Endothelial cell of umbilical vein (primary cell): Measurements from ENCODE around the gene SLC49A4. TPM values are rescaled to one million over a fixed set of nuclear protein-coding genes. Genes with fewer than 3 reads are reported as not detected.

Experiments
- BruUV-seq: library from RNA; stranded (reverse); fragments of 400-500 nt; replicated peaks from 2 replicates; lab custom pipeline; 2021; lab: Mats Ljungman, UMichigan
- CTCF ChIA-PET: fragments of 300-600, 350-600 bp; sonication (Branson Sonifier 250); formaldehyde crosslinking; loops from one replicate; lab custom pipeline; 2021; ENCODE audit warnings: antibody characterized with exemption, inconsistent platforms; lab: Charles Lee
- POLR2A ChIA-PET: fragments of 300-600, 350-600 bp; sonication (Branson Sonifier 250); formaldehyde crosslinking; loops from one replicate; lab custom pipeline; 2021; ENCODE audit warnings: antibody characterized with exemption, inconsistent platforms; lab: Charles Lee
- DNase-seq: peaks from one replicate; pipeline ENCODE4 v3.0.0-alpha.2; 2011; ENCODE audit warnings: low read depth, low spot score
- FAIRE-seq: peaks from 2 replicates; lab custom pipeline; 2011; peaks lifted over from hg19 to GRCh38; lab: Jason Lieb, UNC
- H2AFZ ChIP-seq: 2 replicates; pipeline ENCODE4 v1.6.0; 2012; ENCODE audit warnings: low read depth, low read length, control low read depth, inconsistent platforms
- H3K27ac ChIP-seq: 2 replicates; pipeline ENCODE4 v1.5.1; 2011; ENCODE audit warnings: low read depth, mild to moderate bottlenecking, control low read depth, low read length, moderate library complexity; ENCODE audit not compliant: insufficient read depth
- H3K27me3 ChIP-seq, 2 experiments: 2 replicates each; pipeline versions ENCODE4 v1.6.0 to v1.6.1; 2011; ENCODE audit warnings: low read length in 2 of 2, mixed read lengths in 1 of 2; ENCODE audit not compliant: control insufficient read depth in 2 of 2, insufficient read depth in 2 of 2
- H3K36me3 ChIP-seq, 2 experiments: 2 replicates in 1 of 2; 3 replicates in 1 of 2; pipeline ENCODE4 v1.5.1; 2011; ENCODE audit warnings: low read length in 2 of 2, mild to moderate bottlenecking in 1 of 2, moderate library complexity in 1 of 2; ENCODE audit not compliant: control insufficient read depth in 2 of 2, insufficient read depth in 2 of 2; ENCODE audit errors: extremely low read depth in 1 of 2
- H3K4me1 ChIP-seq: 3 replicates; pipeline ENCODE4 v1.5.1; 2011; ENCODE audit warnings: mild to moderate bottlenecking, low read length; ENCODE audit not compliant: control insufficient read depth, insufficient read depth; ENCODE audit errors: extremely low read depth
- H3K4me2 ChIP-seq: 2 replicates; pipeline ENCODE4 v1.6.1; 2011; ENCODE audit warnings: low read length, control low read depth, mixed read lengths; ENCODE audit not compliant: insufficient read depth
- H3K4me3 ChIP-seq, 3 experiments: fragments of 200-600 bp in 1 of 3; sonication (generic), shearing (Covaris generic) in 1 of 3; replicated peaks in 1 of 3; 2 replicates each; pipeline ENCODE4 v1.5.1; 2011 to 2016; ENCODE audit warnings: control low read depth in 3 of 3, low read length in 3 of 3, mild to moderate bottlenecking in 2 of 3, inconsistent platforms in 1 of 3, low read depth in 1 of 3, moderate library complexity in 1 of 3; ENCODE audit not compliant: insufficient read depth in 1 of 3
- H3K79me2 ChIP-seq: 2 replicates; pipeline ENCODE4 v1.6.0; 2012; ENCODE audit warnings: low read length, inconsistent platforms; ENCODE audit not compliant: control insufficient read depth, insufficient read depth
- H3K9ac ChIP-seq: replicated peaks from 2 replicates; pipeline ENCODE3; 2011; ENCODE audit warnings: low read length, control low read depth; ENCODE audit not compliant: insufficient read depth; ENCODE audit errors: extremely low read depth
- H3K9me1 ChIP-seq: replicated peaks from 3 replicates; pipeline ENCODE4 v1.6.0; 2011; ENCODE audit warnings: mild to moderate bottlenecking, low read length; ENCODE audit not compliant: control insufficient read depth, insufficient read depth; ENCODE audit errors: extremely low read depth
- H3K9me3 ChIP-seq: replicated peaks from 2 replicates; pipeline ENCODE4 v1.5.1; 2012; ENCODE audit warnings: low read length, inconsistent platforms; ENCODE audit not compliant: control insufficient read depth, insufficient read depth
- H4K20me1 ChIP-seq: replicated peaks from 2 replicates; pipeline ENCODE3; 2011; ENCODE audit warnings: mild to moderate bottlenecking, low read length; ENCODE audit not compliant: control insufficient read depth, insufficient read depth; ENCODE audit errors: extremely low read depth
- EZH2 ChIP-seq: IDR thresholded peaks from 2 replicates; pipeline ENCODE4 v1.6.1; 2012; ENCODE audit warnings: borderline replicate concordance, low read depth, mild to moderate bottlenecking, moderate library complexity, low read length, inconsistent platforms; ENCODE audit not compliant: severe bottlenecking
- FOS ChIP-seq: IDR thresholded peaks from 2 replicates; pipeline ENCODE4 v1.6.1; 2011; ENCODE audit warnings: mild to moderate bottlenecking, low read length, moderate library complexity, borderline replicate concordance; ENCODE audit not compliant: insufficient read depth
- GATA2 ChIP-seq: IDR thresholded peaks from 2 replicates; pipeline ENCODE4 v1.7.0; 2011; ENCODE audit warnings: low read depth, mild to moderate bottlenecking, moderate library complexity, mixed read lengths, low read length; ENCODE audit not compliant: insufficient read length, insufficient read depth
- JUN ChIP-seq: IDR thresholded peaks from 2 replicates; pipeline ENCODE4 v1.6.1; 2011; ENCODE audit warnings: borderline replicate concordance, low read depth; ENCODE audit not compliant: insufficient read length, insufficient read depth
- MYC ChIP-seq: IDR thresholded peaks from one replicate; pipeline ENCODE4 v1.6.1; 2011; ENCODE audit warnings: mild to moderate bottlenecking, low read depth, low read length
- POLR2A ChIP-seq: IDR thresholded peaks from 2 replicates; pipeline ENCODE4 v1.6.1; 2012; ENCODE audit warnings: low read depth, mild to moderate bottlenecking, control low read depth, low read length
- POLR2AphosphoS5 ChIP-seq: IDR thresholded peaks from 2 replicates; pipeline ENCODE4 v1.6.1; 2012; ENCODE audit warnings: low read depth, mild to moderate bottlenecking, control low read depth, low read length, moderate library complexity; ENCODE audit not compliant: insufficient read depth
- dilution Hi-C: fragments of 300-500 bp; cut with MboI; formaldehyde crosslinking; loops from one replicate; pipeline ENCODE4 v1.15.0; 2019; ENCODE audit warnings: low sequenced_read_pairs; ENCODE audit not compliant: extremely low pct_ligation_motif_present
- intact Hi-C: fragments of 100-400 bp; cut with micrococcal nuclease; formaldehyde crosslinking; loops from one replicate; pipeline ENCODE4 v1.10.0; 2022
- polyA plus RNA-seq, 4 experiments: library from polyadenylated mRNA; depleted of rRNA in 3 of 4; stranded (reverse) in 3 of 4; unstranded in 1 of 4; fragments of >200 nt; gene quantifications; 2 replicates each; pipeline versions ENCODE4 v1.2.1 to v1.2.3, GENCODE V29; 2011 to 2012; ENCODE audit warnings: missing spikeins in 1 of 4
- total RNA-seq: library from RNA; stranded (reverse); gene quantifications from 2 replicates; pipeline ENCODE4 v1.2.3, GENCODE V29; 2021
- TF ChIP-seq, protein P1 (sequence below), 2 donors: IDR thresholded peaks; 1 replicate in 1 of 2; 2 replicates in 1 of 2; pipeline ENCODE4 v1.5.1; 2011; ENCODE audit warnings: low read length in 2 of 2, mild to moderate bottlenecking in 2 of 2, moderate library complexity in 2 of 2, control low read depth in 1 of 2, inconsistent platforms in 1 of 2, low read depth in 1 of 2; ENCODE audit not compliant: insufficient read depth in 1 of 2; ENCODE audit errors: extremely low read depth in 1 of 2
- TF ChIP-seq, protein P2 (sequence below): IDR thresholded peaks from 2 replicates; pipeline ENCODE4 v1.6.1; 2011; ENCODE audit not compliant: insufficient read depth, insufficient read length

Gene SLC49A4
- total and polyA plus RNA-seq, 2 donors (not counting 3 experiments of a cell fraction or from before 2014, with no cell fraction given), result 10.9 to 11.6 TPM

DNA sequence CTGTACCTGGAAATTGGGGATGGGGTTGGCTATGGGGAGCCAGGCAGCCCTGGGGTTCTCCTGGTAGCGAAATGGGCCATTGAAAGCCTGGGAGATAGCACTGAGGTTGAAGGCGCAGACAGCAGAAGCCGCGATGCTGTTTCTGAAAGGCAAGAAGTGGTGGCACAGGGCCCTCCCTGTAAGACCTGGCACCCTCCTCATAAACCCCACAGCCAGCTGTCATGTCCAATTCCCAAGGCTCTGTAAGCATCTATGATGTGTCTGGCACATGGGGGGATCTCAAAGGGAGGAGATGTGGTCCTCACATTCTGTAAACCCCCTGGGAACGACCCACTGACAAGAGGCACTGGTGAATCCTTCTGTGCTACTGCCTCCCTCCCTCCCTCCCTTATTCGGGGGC is 128.7 kb downstream of the SLC49A4 start:
- H3K4me2 ChIP-seq, result no peak overlapping the region
- dilution Hi-C loops, result no loop called here
- H4K20me1 ChIP-seq, result no peaks in the 10 kb centered on the region
- no peaks in the 10 kb centered on the region for H3K9me1 ChIP-seq
- H3K27ac ChIP-seq, result no peak overlapping the region
- DNase-seq (no peak), FAIRE-seq (no peak)
- intact Hi-C loops, result no loop called here
- POLR2A ChIA-PET, result no interaction called here
- H3K79me2 ChIP-seq, result no peaks in the 10 kb centered on the region
- CTCF ChIA-PET, result no interaction called here
- no peak overlapping the region for H3K4me3 ChIP-seq
- H3K27me3 ChIP-seq, result peaks cover 24 to 29% of the 10 kb centered on the region in 2 experiments
- no peaks in the 10 kb centered on the region for H3K36me3 ChIP-seq
- TF ChIP-seq EZH2, result no peak
- TF ChIP-seq, protein P1, sequence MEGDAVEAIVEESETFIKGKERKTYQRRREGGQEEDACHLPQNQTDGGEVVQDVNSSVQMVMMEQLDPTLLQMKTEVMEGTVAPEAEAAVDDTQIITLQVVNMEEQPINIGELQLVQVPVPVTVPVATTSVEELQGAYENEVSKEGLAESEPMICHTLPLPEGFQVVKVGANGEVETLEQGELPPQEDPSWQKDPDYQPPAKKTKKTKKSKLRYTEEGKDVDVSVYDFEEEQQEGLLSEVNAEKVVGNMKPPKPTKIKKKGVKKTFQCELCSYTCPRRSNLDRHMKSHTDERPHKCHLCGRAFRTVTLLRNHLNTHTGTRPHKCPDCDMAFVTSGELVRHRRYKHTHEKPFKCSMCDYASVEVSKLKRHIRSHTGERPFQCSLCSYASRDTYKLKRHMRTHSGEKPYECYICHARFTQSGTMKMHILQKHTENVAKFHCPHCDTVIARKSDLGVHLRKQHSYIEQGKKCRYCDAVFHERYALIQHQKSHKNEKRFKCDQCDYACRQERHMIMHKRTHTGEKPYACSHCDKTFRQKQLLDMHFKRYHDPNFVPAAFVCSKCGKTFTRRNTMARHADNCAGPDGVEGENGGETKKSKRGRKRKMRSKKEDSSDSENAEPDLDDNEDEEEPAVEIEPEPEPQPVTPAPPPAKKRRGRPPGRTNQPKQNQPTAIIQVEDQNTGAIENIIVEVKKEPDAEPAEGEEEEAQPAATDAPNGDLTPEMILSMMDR (IDR thresholded peaks at IDR 0.05; ENCODE audit: extremely low read depth in 1 of 2, insufficient read depth in 1 of 2, low read depth in 1 of 2, low read length in 2 of 2), result no peak
- no peak for TF ChIP-seq GATA2
- no peak for TF ChIP-seq MYC
- no peak for TF ChIP-seq POLR2A
- TF ChIP-seq POLR2AphosphoS5, result no peak
- no peak for TF ChIP-seq FOS
- no peak for TF ChIP-seq JUN
- TF ChIP-seq, protein P2, sequence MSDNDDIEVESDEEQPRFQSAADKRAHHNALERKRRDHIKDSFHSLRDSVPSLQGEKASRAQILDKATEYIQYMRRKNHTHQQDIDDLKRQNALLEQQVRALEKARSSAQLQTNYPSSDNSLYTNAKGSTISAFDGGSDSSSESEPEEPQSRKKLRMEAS, result no peak
- no peaks in the 10 kb centered on the region for H3K9me3 ChIP-seq
- no peak overlapping the region for H3K9ac ChIP-seq
- BruUV-seq, result no TSS peak
- no peak overlapping the region for H2AFZ ChIP-seq
- H3K4me1 ChIP-seq, result no peaks in the 10 kb centered on the region
